GM12872 (cell line): ENCODE data around the gene NT5C.

Experiments
- TF ChIP-seq, protein P1 (sequence below): IDR thresholded peaks from 3 replicates; pipeline ENCODE4 v1.5.1; 2011; ENCODE audit warnings: low read depth, mild to moderate bottlenecking, low read length, moderate library complexity; ENCODE audit not compliant: insufficient read depth

NT5C gene

DNA sequence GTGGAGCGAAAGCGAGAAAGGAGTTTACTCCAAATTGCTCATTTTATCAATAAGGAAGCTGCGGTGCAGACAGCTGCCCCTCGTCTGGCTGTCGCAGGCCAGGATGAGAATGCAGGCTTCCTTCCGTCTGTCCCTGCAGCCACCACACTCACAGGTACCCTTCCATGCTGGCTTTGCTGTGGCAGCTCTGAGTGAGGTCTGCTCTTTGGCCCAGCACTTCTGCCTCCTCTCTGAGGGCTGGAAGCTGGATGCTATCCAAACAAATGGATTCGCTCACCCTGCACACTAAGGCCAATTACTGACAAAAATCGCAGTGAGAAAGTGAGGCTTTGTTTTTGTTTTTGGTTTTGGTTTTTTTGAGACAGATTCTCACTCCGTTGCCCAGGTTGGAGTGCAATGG is 14.8 kb downstream of the NT5C start:
- TF ChIP-seq, protein P1, sequence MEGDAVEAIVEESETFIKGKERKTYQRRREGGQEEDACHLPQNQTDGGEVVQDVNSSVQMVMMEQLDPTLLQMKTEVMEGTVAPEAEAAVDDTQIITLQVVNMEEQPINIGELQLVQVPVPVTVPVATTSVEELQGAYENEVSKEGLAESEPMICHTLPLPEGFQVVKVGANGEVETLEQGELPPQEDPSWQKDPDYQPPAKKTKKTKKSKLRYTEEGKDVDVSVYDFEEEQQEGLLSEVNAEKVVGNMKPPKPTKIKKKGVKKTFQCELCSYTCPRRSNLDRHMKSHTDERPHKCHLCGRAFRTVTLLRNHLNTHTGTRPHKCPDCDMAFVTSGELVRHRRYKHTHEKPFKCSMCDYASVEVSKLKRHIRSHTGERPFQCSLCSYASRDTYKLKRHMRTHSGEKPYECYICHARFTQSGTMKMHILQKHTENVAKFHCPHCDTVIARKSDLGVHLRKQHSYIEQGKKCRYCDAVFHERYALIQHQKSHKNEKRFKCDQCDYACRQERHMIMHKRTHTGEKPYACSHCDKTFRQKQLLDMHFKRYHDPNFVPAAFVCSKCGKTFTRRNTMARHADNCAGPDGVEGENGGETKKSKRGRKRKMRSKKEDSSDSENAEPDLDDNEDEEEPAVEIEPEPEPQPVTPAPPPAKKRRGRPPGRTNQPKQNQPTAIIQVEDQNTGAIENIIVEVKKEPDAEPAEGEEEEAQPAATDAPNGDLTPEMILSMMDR = no peak

DNA sequence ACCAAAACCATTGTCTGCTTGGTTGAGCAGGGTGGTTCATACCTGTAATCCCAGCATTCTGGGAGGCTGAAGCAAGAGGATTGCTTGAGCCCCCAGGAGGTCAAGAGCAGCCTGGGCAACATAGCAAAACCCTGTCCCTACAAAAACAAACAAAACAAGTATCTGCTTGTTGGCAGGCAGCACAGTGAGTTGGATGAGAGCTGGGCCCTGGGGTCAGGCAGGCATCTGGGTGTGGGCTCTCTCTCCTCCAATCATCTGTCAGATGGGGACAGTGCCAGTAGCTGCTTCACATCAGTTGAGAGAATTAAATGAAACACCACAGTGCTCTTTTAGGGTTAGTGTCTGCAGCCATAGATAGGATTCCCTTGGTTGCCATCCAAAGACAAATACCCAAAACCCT is 16.0 kb downstream of the NT5C start:
- TF ChIP-seq, protein P1 = no peak

DNA sequence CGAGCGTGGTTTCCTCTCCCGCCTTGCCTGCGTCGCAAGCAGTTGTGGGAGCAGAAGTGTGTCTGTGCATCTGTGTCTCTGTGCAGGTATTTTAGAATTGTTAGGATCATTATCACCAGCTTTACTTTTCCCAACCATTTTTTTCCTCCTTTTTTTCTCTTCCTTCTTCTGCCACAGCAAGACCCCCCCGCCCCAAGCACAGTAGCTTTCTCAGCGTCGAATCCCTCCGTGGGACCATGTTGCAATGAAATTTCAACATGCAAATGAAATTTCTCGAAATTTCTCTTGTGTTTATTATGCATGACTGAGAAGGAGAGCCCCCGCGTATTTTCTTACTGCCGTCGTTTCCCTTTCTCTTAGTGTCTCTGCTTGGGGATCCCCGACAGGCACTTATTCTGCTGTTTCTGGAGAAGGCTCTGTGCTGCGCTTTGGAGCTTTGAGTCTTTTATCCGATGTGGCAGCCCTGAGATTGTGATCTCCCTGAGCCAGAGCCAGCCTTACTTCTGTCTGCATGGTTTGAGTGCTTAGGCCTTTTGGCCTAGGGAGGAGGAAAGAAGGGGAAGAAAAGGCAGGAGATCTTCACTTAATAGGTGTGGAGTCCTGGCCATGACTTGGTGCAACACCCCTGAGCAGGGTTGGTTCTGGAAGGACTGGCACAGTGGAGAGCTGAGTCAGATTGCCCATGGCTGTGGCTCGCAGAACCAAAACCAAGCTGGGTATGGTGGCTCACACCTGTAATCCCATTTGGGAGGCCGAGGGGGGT is 16.8 kb downstream of the NT5C start:
- TF ChIP-seq, protein P1 = no peak

DNA sequence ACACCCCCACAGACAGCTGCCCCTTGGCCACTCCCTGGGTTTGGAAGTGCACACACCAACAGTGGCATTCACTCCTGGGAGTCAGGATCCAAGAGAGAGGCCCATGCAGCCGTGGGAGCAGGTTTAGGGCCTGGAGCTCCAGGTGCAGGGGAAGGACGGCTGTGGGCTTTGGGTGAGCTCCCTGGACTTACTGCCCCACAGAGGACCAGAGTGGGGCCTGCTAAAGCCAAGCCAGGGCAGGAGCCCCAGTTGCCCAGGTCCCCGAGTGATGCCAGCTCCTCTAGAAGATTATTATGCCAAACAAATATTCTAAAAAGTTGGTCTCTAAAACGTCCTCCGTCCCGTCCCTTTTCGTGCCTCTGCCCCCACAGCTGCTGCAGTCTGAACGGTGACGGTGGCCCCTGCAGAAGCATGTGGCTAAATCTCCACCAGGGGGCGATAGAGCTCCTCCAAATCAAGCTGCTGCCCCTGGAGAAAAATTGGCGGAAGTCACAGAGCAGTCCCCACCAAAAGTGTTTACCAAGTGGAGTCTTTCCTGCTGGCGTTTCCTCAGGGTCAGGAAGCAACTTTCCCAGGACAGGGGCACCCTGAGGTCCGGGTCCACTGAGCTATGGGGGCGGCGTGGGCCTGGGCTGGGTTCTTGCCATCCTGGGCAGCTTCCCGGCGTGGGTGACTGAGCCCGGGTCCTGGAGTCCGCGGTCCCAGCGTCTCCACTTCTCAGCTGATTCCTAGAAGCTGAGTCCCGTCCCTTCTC is 17.6 kb downstream of the NT5C start:
- TF ChIP-seq, protein P1 = peak; percentile 87

DNA sequence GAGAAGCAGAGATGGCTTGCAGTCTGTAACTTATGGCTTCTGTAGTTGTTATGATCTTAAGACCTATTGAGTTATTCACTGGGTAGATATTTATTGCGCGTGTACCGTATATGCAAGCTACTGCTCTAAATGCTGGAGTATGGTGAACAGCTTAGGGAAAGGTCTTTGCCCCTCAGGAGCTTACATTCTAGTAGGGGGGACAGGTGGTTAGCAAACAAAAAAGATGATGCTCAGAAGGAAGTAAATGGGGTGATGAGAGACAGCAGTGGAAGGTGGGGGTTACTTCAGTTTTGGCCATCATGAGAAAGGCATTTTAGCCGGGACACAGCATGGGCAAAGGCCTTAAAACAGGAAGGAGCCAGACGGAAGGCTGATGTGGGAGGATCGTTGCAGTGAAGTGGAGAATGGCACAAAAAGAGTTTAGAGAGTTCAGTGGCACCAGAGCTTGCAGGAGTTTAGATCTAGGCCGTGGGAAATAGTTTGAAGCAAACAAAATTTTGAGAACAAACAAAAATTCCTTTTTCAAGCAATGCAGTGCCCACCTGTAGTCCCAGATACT is 19.7 kb downstream of the NT5C start:
- TF ChIP-seq, protein P1 = no peak

DNA sequence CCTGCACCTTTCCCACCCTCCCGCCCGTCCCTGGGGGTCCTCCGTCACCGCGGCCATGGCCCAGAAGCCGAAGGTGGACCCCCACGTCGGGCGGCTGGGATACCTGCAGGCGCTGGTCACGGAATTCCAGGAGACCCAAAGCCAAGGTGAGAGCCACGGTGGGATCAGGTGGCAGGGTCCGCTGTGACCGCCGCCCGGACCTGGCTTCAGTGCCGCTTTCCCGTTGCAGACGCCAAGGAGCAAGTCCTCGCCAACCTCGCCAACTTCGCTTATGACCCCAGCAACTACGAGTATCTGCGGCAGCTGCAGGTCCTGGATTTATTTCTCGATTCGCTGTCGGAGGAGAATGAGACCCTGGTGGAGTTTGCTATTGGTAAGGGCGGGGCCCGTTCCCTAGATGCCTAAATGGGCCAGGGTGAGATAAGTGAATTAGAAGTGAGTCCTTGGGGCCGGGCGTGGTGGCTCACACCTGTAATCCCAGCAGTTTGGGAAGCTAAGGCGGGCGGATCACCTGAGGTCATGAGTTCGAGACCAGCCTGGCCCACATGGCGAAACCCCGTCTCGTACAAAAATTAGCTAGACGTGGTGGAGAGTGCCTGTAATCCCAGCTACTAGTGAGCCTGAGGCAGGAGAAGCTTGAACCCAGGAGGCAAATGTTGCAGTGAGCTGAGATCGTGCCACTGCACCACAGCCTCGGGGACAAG is 21.2 kb downstream of the NT5C start:
- TF ChIP-seq, protein P1 = no peak

DNA sequence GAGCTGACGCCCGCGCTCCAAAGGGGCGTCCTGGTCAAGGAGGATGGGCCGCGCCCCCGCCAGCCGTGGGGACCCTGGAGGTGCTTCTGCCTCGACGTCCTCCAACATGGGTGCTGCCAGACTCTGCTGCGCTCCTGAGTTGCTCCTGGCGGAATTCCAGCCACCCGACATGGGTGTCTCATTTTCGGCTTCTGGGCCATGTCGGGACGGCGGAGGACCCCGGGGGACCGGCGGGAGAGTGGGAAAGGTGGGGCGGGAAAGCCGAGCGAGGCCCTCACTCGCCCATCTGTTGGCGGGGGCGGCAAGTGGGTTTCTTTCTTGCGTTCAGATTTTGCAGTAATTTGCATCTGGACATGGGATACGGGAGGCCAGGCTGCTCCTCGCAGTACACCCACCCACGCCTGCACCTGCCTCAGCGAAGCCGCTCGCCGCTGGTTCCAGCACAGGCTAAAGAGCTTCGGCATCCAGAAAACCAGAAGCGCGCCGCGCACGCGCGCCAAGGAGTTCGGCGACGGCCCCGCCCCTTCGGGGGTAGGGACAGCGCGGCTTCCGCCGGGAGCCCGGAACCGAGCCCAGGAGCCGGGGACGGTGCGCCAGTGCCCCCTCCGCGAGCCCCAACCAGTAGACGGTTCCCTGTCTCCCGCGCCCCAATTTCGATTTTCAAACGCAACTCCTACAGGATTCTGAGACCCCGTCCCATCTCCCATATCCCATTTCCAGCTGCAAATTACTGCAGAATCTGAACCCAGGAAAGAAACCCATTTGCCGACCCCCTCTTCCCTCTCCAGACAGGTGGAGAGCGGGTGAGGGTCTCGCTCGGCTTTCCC is 21.9 kb downstream of the NT5C start, which contains the start of gene ARMC7:
TSS of gene ARMC7 (plus strand) at position 563 of the 827 bp plus-strand sequence. CDS start 320 bp downstream, outside the sequence.
- TF ChIP-seq, protein P1 = no peak
